NT2/D1 (cell line): ENCODE measurements around the gene SOCS6.

Experiments used
- YY1 ChIP-seq: IDR thresholded peaks from 2 replicates; pipeline ENCODE4 v1.6.1; 2011; ENCODE audit not compliant: insufficient read length, insufficient read depth
- ZNF274 ChIP-seq: IDR thresholded peaks from 2 replicates; pipeline ENCODE4 v1.6.1; 2011; ENCODE audit warnings: mild to moderate bottlenecking, low read depth, low read length

DNA sequence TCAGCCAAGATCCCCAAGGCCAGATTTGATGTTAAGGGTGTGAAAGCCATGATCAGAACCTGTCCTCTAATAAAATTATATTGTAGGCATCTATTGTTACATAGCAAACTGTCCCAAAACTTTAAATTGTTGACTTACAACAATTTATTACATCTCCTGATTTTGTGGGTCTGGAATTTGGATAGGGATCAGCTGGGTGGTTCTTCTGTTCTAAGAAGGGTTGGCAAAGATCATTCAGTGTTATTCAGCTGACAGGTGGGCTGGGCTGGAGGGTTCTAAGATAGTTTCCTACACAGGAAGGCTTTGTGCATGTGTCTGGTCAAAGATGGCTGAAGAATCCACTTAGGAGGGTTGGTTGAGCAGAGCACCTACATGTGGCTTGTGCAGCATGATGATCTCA lies 50.0 kb downstream of the SOCS6 start:
- TF ChIP-seq YY1, result no peak
- TF ChIP-seq ZNF274, result no peak
